Measurements from ENCODE around the gene EML1. TPM values are rescaled to one million over a fixed set of nuclear protein-coding genes. Genes with fewer than 3 reads are reported as not detected.

Gene EML1
- total RNA-seq, 1 donor from 2014 or later = 33.3 TPM

- intact Hi-C loops (cut with micrococcal nuclease) = no loop called here
- no peak overlapping the region for H3K4me3 ChIP-seq
- DNase-seq = no peak
- peaks cover 19% of the 10 kb centered on the region for H3K9me3 ChIP-seq (replicated peaks)
- no peak overlapping the region for H3K27ac ChIP-seq (replicated peaks)
- TF ChIP-seq CTCF (IDR thresholded peaks at IDR 0.05; ENCODE audit: borderline replicate concordance) = no peak
- H3K4me1 ChIP-seq = peaks cover 17% of the 10 kb centered on the region
- H3K36me3 ChIP-seq = peaks cover 11% of the 10 kb centered on the region
- no peaks in the 10 kb centered on the region for H3K27me3 ChIP-seq (ENCODE audit: low read depth)
Measured at GRCh38 chr14:99780690-99781089, 12.5 kb upstream of the EML1 start.

GRCh38 chr14:99781091-99781490 is 12.1 kb upstream of the EML1 start:
- H3K27me3 ChIP-seq (ENCODE audit: low read depth) = no peaks in the 10 kb centered on the region
- no peak for TF ChIP-seq CTCF (IDR thresholded peaks at IDR 0.05; ENCODE audit: borderline replicate concordance)

GRCh38 chr14:99781853-99782610 is 11.2 kb upstream of the EML1 start:
- Histone ChIP-seq H3K27me3 (ENCODE audit: low read depth) (no peaks in the 10 kb centered on the region), H3K4me3 (no peak overlapping the region), H3K36me3 (peaks cover 11% of the 10 kb centered on the region), H3K27ac (replicated peaks) (no peak overlapping the region), H3K9me3 (replicated peaks) (peaks cover 19% of the 10 kb centered on the region), H3K4me1 (peaks cover 30% of the 10 kb centered on the region)
- no peak for TF ChIP-seq CTCF (IDR thresholded peaks at IDR 0.05; ENCODE audit: borderline replicate concordance)
- DNase-seq = no peak
- intact Hi-C loops (cut with micrococcal nuclease) = no loop called here

More at GRCh38 chr14:99781091-99781490, 12.1 kb upstream of the EML1 start:
- Histone ChIP-seq H3K4me3 (no peak overlapping the region), H3K4me1 (peaks cover 21% of the 10 kb centered on the region), H3K36me3 (peaks cover 11% of the 10 kb centered on the region), H3K9me3 (replicated peaks) (peaks cover 19% of the 10 kb centered on the region), H3K27ac (replicated peaks) (no peak overlapping the region)
- DNase-seq = no peak
- intact Hi-C loops (cut with micrococcal nuclease) = no loop called here

GRCh38 chr14:99784508-99784907 is 8.7 kb upstream of the EML1 start:
- Histone ChIP-seq H3K36me3 (peaks cover 4% of the 10 kb centered on the region), H3K4me3 (no peak overlapping the region), H3K27me3 (ENCODE audit: low read depth) (no peaks in the 10 kb centered on the region), H3K9me3 (replicated peaks) (peaks cover 6% of the 10 kb centered on the region), H3K27ac (replicated peaks) (no peak overlapping the region), H3K4me1 (peaks cover 45% of the 10 kb centered on the region)
- intact Hi-C loops (cut with micrococcal nuclease) = no loop called here
- no peak for DNase-seq
- no peak for TF ChIP-seq CTCF (IDR thresholded peaks at IDR 0.05; ENCODE audit: borderline replicate concordance)

- no peak for DNase-seq
- Histone ChIP-seq H3K4me1 (peaks cover 50% of the 10 kb centered on the region), H3K36me3 (no peaks in the 10 kb centered on the region), H3K27ac (replicated peaks) (no peak overlapping the region), H3K9me3 (replicated peaks) (no peaks in the 10 kb centered on the region), H3K27me3 (ENCODE audit: low read depth) (no peaks in the 10 kb centered on the region), H3K4me3 (no peak overlapping the region)
- TF ChIP-seq CTCF (IDR thresholded peaks at IDR 0.05; ENCODE audit: borderline replicate concordance) = no peak
- intact Hi-C loops (cut with micrococcal nuclease) = no loop called here
Measured at GRCh38 chr14:99785426-99785825, 7.8 kb upstream of the EML1 start.
